GM12878 (cell line): Measurements from ENCODE around the gene SHQ1. TPM values are rescaled to one million over a fixed set of nuclear protein-coding genes. Genes with fewer than 3 reads are reported as not detected.

ENCODE experiments used
- ATAC-seq: fragments of 200-7000 bp; cut with Tn5 transposase; 3 replicates; pipeline ENCODE4 v1.9.1; 2020; ENCODE audit warnings: mild to moderate bottlenecking, moderate library complexity
- BruUV-seq: library from RNA; stranded (reverse); fragments of 400-500 nt; replicated peaks from 2 replicates; lab custom pipeline; 2021; lab: Mats Ljungman, UMichigan
- CTCF ChIA-PET: fragments of 300-600 bp; sonication (Branson Sonifier 250); formaldehyde crosslinking; extraction: SDS; loops from one replicate; lab custom pipeline; 2021; ENCODE audit warnings: inconsistent platforms; lab: Yijun Ruan, JAX
- POLR2A ChIA-PET: fragments of 350-600 bp; formaldehyde crosslinking; extraction: SDS; loops from one replicate; lab custom pipeline; 2021; ENCODE audit warnings: inconsistent platforms; lab: Charles Lee
- RAD21 ChIA-PET: fragments of 300-600 bp; sonication (Branson Sonifier 250); formaldehyde crosslinking; loops from one replicate; lab custom pipeline; 2023; ENCODE audit warnings: antibody characterized with exemption; ENCODE audit not compliant: unreplicated experiment; lab: Charles Lee
- SMC1A ChIA-PET: fragments of 300-600 bp; sonication (Branson Sonifier 250); formaldehyde crosslinking; loops from one replicate; lab custom pipeline; 2023; ENCODE audit not compliant: unreplicated experiment, uncharacterized antibody; lab: Charles Lee
- DNase-seq: peaks from one replicate; pipeline ENCODE4 v3.0.0-alpha.2; 2011; ENCODE audit warnings: low read depth, low spot score
- FAIRE-seq: peaks from 3 replicates; lab custom pipeline; 2011; peaks lifted over from hg19 to GRCh38; lab: Jason Lieb, UNC
- H2AFZ ChIP-seq: 2 replicates; pipeline ENCODE4 v1.6.0; 2011; ENCODE audit warnings: low read depth, low read length, control low read depth; ENCODE audit not compliant: control insufficient read depth
- H3K27ac ChIP-seq: 2 replicates; pipeline ENCODE4 v1.5.1; 2011; ENCODE audit warnings: control low read depth; ENCODE audit not compliant: control insufficient read depth, insufficient read depth
- H3K27me3 ChIP-seq, 2 experiments: replicated peaks in 1 of 2; 2 replicates each; pipeline versions ENCODE4 v1.6.0 to v1.6.1; 2011; ENCODE audit warnings: low read length in 1 of 2; ENCODE audit not compliant: control insufficient read depth in 2 of 2, insufficient read depth in 2 of 2
- H3K36me3 ChIP-seq, 2 experiments: 2 replicates each; pipeline ENCODE4 v1.5.1; 2011; ENCODE audit warnings: low read length in 1 of 2; ENCODE audit not compliant: control insufficient read depth in 2 of 2, insufficient read depth in 2 of 2
- H3K4me1 ChIP-seq: 2 replicates; pipeline ENCODE4 v1.6.1; 2011; ENCODE audit warnings: mild to moderate bottlenecking, low read length, moderate library complexity, mixed read lengths; ENCODE audit not compliant: control insufficient read depth, insufficient read depth
- H3K4me2 ChIP-seq: 2 replicates; pipeline ENCODE4 v1.6.0; 2011; ENCODE audit warnings: control low read depth; ENCODE audit not compliant: control insufficient read depth, insufficient read depth
- H3K4me3 ChIP-seq: fragments of 200-600 bp; sonication (generic); 2 replicates; pipeline ENCODE4 v1.5.1; 2016
- H3K79me2 ChIP-seq: 2 replicates; pipeline ENCODE4 v1.6.0; 2011; ENCODE audit warnings: low read length; ENCODE audit not compliant: control insufficient read depth, insufficient read depth
- H3K9ac ChIP-seq: 2 replicates; pipeline ENCODE4 v1.8.0; 2011; ENCODE audit warnings: low read length, control low read depth, mixed read lengths; ENCODE audit not compliant: control insufficient read depth, insufficient read depth
- H3K9me3 ChIP-seq: replicated peaks from 3 replicates; pipeline ENCODE4 v1.5.1; 2011; ENCODE audit warnings: mild to moderate bottlenecking, low read length; ENCODE audit not compliant: control insufficient read depth, insufficient read depth
- H4K20me1 ChIP-seq: 2 replicates; pipeline ENCODE4 v1.6.0; 2011; ENCODE audit not compliant: control insufficient read depth, insufficient read depth
- RELA ChIP-seq: fragments of 450-650 bp; IDR thresholded peaks from 2 replicates; pipeline ENCODE4 v1.8.0; 2014; ENCODE audit warnings: borderline replicate concordance; ENCODE audit not compliant: partially characterized antibody
- RUNX3 ChIP-seq: IDR thresholded peaks from 2 replicates; pipeline ENCODE4 v1.6.1; 2012; ENCODE audit warnings: low read length, inconsistent platforms
- WGBS: methylation state at CpG from one replicate; pipeline ENCODE4 v1.1.6; 2016; ENCODE audit warnings: low lambda C conversion rate; ENCODE audit not compliant: insufficient replicate concordance, insufficient coverage; ENCODE audit errors: missing lambda C conversion rate; 5-methylcytosine and 5-hydroxymethylcytosine counted together
- in situ Hi-C: fragments of 300-500 bp; cut with MboI; formaldehyde crosslinking; loops from 9 replicates; pipeline ENCODE4 v1.14.3; 2018; ENCODE audit warnings: mixed read lengths
- intact Hi-C: fragments of 100-400 bp; cut with micrococcal nuclease; formaldehyde crosslinking; loops from one replicate; pipeline ENCODE4 v1.14.2; 2022; ENCODE audit not compliant: unreplicated experiment
- polyA plus RNA-seq, 11 experiments: library from polyadenylated mRNA; depleted of rRNA in 4 of 11; unstranded in 6 of 11; stranded (reverse) in 5 of 11; fragments of >200 nt; fragmentation: Nextera tagmentation in 4 of 11; fragmentation: Illumina TruSeq in 1 of 11; extraction: Ambion mirVana in 4 of 11; extraction: Trizol in 1 of 11; gene quantifications; 1 replicate in 1 of 11; 2 replicates in 10 of 11; pipeline versions ENCODE4 v1.2.1 to v1.2.3, GENCODE V29; 2011 to 2016; ENCODE audit warnings: inconsistent platforms in 2 of 11, missing spikeins in 2 of 11, low read depth in 1 of 11
- total RNA-seq, 4 experiments: library from RNA; depleted of rRNA in 3 of 4; stranded (reverse); fragments of >200 nt in 3 of 4; fragmentation: Illumina TruSeq in 1 of 4; extraction: Trizol in 1 of 4; gene quantifications; 2 replicates each; pipeline versions ENCODE4 v1.2.1 to v1.2.3, GENCODE V29; 2013 to 2021
- TF ChIP-seq, protein P1 (sequence below): IDR thresholded peaks from 2 replicates; pipeline ENCODE4 v1.6.1; 2012; ENCODE audit warnings: low read depth, low read length, improper control_type of control experiment
- TF ChIP-seq, protein P2 (sequence below), 3 experiments: IDR thresholded peaks in 2 of 3; conservative IDR thresholded peaks in 1 of 3; 2 replicates each; pipeline ENCODE4 v1.5.1; 2011; ENCODE audit warnings: low read depth in 3 of 3, low read length in 3 of 3, mild to moderate bottlenecking in 3 of 3, control low read depth in 2 of 3, moderate library complexity in 2 of 3, inconsistent platforms in 1 of 3, mixed read lengths in 1 of 3; ENCODE audit not compliant: control insufficient read depth in 2 of 3, insufficient read depth in 1 of 3; ENCODE audit errors: extremely low read depth in 1 of 3

Gene SHQ1
- total and polyA plus RNA-seq, 10 of the 15 experiments (the other 5 are each of a cell fraction or from before 2014, with no cell fraction given) = 12.6 to 51.7 (median 24.5) TPM

DNA sequence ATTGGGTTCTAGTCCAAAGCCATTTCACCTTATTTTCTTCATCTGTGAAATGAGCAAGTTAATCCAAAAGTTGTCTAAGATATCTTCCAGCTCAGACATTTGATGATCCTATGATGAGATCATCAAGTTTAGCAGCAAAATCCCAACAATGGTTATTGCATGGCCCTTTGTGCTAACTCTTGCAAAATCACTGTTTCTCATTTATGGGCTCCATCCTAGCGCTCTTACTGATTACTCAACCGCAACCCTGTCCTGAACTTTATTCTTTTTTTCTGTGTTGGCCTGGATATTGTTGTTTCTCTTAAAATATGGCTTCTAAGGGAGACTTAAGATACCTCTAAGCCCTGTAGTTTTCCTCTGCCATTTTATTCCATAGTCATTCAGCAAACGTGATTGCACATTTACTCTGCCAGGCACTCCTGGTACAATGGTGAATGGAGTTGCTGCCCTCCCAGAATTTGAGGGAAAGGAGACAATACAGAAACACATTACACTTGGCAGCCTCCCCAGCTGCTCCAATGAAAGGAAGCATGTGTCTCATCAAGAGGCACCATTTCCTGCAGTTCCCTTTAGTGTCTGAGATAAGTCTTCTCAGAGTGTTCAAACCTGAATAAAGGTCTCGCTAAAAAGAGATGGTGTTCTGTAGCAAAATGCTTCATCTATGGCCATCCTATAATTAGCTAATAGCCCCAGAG lies 44.0 kb upstream of the SHQ1 start:
- ChIA-PET POLR2A (no interaction called here), SMC1A (interaction anchor here (1.2 kb wide), 1 partner anchor 41 kb away, joined by 5 read pairs; no protein-coding TSS in a partner anchor), CTCF (interaction anchor here (0.8 to 3.0 kb wide), 3 partner anchors 9 to 167 kb away, joined by 3 to 14 read pairs (median 8); no protein-coding TSS in a partner anchor)
- Histone ChIP-seq H3K4me2 (no peak overlapping the region), H2AFZ (no peak overlapping the region), H3K27me3 (peaks cover 3 to 4% of the 10 kb centered on the region in 2 experiments; a peak in 3 of 4 replicates), H3K4me1 (0 out of 2 replicates have a peak, but pooled peaks cover 5% of the 10 kb centered on the region), H3K36me3 (no peaks in the 10 kb centered on the region)
- in situ Hi-C loops = no loop called here
- no peak for DNase-seq
- TF ChIP-seq RUNX3 (no peak), RELA (no peak)
- TF ChIP-seq, protein P1, sequence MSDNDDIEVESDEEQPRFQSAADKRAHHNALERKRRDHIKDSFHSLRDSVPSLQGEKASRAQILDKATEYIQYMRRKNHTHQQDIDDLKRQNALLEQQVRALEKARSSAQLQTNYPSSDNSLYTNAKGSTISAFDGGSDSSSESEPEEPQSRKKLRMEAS = no peak
- TF ChIP-seq, protein P2, sequence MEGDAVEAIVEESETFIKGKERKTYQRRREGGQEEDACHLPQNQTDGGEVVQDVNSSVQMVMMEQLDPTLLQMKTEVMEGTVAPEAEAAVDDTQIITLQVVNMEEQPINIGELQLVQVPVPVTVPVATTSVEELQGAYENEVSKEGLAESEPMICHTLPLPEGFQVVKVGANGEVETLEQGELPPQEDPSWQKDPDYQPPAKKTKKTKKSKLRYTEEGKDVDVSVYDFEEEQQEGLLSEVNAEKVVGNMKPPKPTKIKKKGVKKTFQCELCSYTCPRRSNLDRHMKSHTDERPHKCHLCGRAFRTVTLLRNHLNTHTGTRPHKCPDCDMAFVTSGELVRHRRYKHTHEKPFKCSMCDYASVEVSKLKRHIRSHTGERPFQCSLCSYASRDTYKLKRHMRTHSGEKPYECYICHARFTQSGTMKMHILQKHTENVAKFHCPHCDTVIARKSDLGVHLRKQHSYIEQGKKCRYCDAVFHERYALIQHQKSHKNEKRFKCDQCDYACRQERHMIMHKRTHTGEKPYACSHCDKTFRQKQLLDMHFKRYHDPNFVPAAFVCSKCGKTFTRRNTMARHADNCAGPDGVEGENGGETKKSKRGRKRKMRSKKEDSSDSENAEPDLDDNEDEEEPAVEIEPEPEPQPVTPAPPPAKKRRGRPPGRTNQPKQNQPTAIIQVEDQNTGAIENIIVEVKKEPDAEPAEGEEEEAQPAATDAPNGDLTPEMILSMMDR (IDR thresholded peaks at IDR 0.05 in 2 of 3, conservative IDR thresholded peaks at IDR 0.05 in 1 of 3; ENCODE audit: control insufficient read depth in 2 of 3, extremely low read depth in 1 of 3, insufficient read depth in 1 of 3, low read depth in 3 of 3, low read length in 3 of 3) = no peak
- TF ChIP-seq, all 136 proteins: peak for 0
- Histone ChIP-seq H3K27ac (no peak overlapping the region), H3K9ac (no peak overlapping the region), H4K20me1 (no peaks in the 10 kb centered on the region), H3K4me3 (no peak overlapping the region), H3K9me3 (no peaks in the 10 kb centered on the region), H3K79me2 (no peaks in the 10 kb centered on the region)
- intact Hi-C loops = no loop called here
- BruUV-seq = no TSS peak
- FAIRE-seq (no peak), ATAC-seq (no peak)
- RAD21 ChIA-PET = no interaction called here
- 69% methylated on average over 4 of the region's 4 CpGs for WGBS
